WTC11 (cell line): ENCODE data around the gene BLMH. TPM values are rescaled to one million over a fixed set of nuclear protein-coding genes. Genes with fewer than 3 reads are reported as not detected.
A peak's percentile ranks its signal among the peaks of the same experiment; 100 is the strongest.

ENCODE experiments used
- ATAC-seq: fragments of 200-7000 bp; cut with Tn5 transposase; 2 replicates; pipeline ENCODE4 v1.10.0; 2021; ENCODE audit warnings: mild to moderate bottlenecking, moderate library complexity
- CTCF ChIA-PET: fragments of 300-600 bp; sonication (Branson Sonifier 250); formaldehyde crosslinking; loops from one replicate; lab custom pipeline; 2021; ENCODE audit warnings: antibody characterized with exemption; lab: Charles Lee
- POLR2A ChIA-PET: fragments of 350-600 bp; sonication (Branson Sonifier 250); formaldehyde crosslinking; loops from one replicate; lab custom pipeline; 2021; ENCODE audit warnings: antibody characterized with exemption; lab: Charles Lee
- DNase-seq: peaks from one replicate; pipeline ENCODE4 v3.0.0; 2021; ENCODE audit warnings: low spot score
- H3K27ac Mint-ChIP-seq: 2 replicates; pipeline ENCODE4 v1.8.0; 2021; ENCODE audit warnings: mixed read lengths
- H3K27me3 Mint-ChIP-seq: 2 replicates; pipeline ENCODE4 v1.8.0; 2021; ENCODE audit warnings: low read depth, mild to moderate bottlenecking, moderate library complexity, mixed read lengths
- H3K36me3 Mint-ChIP-seq: 2 replicates; pipeline ENCODE4 v1.8.0; 2021; ENCODE audit warnings: mixed read lengths
- H3K4me1 Mint-ChIP-seq: 2 replicates; pipeline ENCODE4 v1.8.0; 2022; ENCODE audit warnings: mixed read lengths
- H3K4me3 Mint-ChIP-seq: 2 replicates; pipeline ENCODE4 v1.8.0; 2021; ENCODE audit warnings: mild to moderate bottlenecking, moderate library complexity, mixed read lengths
- H3K9me3 Mint-ChIP-seq: 2 replicates; pipeline ENCODE4 v1.8.0; 2021; ENCODE audit warnings: mixed read lengths
- AR ChIP-seq: fragments of 250-450 bp; sonication (Bioruptor Pico); IDR thresholded peaks from 2 replicates; pipeline ENCODE4 v1.9.0; 2021; ENCODE audit warnings: mild to moderate bottlenecking
- CBFB ChIP-seq: sonication (generic); formaldehyde crosslinking; IDR thresholded peaks from 2 replicates; pipeline ENCODE4 v1.8.1; 2022; ENCODE audit warnings: mild to moderate bottlenecking, low read depth, missing genetic modification reagents
- JUN ChIP-seq: sonication (generic); formaldehyde crosslinking; IDR thresholded peaks from 2 replicates; pipeline ENCODE4 v1.8.0; 2023; ENCODE audit warnings: mild to moderate bottlenecking, missing genetic modification reagents
- MAX ChIP-seq: sonication (generic); formaldehyde crosslinking; IDR thresholded peaks from 2 replicates; pipeline ENCODE4 v1.8.0; 2022; ENCODE audit warnings: mild to moderate bottlenecking, missing genetic modification reagents
- MYBL2 ChIP-seq: sonication (generic); formaldehyde crosslinking; IDR thresholded peaks from 2 replicates; pipeline ENCODE4 v1.8.1; 2023; ENCODE audit warnings: mild to moderate bottlenecking, moderate library complexity, missing genetic modification reagents
- TCF7 ChIP-seq: sonication (generic); formaldehyde crosslinking; IDR thresholded peaks from 2 replicates; pipeline ENCODE4 v1.8.0; 2022; ENCODE audit warnings: mild to moderate bottlenecking, low read depth, missing genetic modification reagents, moderate library complexity
- TEAD4 ChIP-seq: sonication (generic); formaldehyde crosslinking; IDR thresholded peaks from 2 replicates; pipeline ENCODE4 v1.8.0; 2022; ENCODE audit warnings: mild to moderate bottlenecking, missing genetic modification reagents
- USF1 ChIP-seq: sonication (generic); formaldehyde crosslinking; IDR thresholded peaks from 2 replicates; pipeline ENCODE4 v1.8.0; 2022; ENCODE audit warnings: mild to moderate bottlenecking, missing genetic modification reagents
- ZNF121 ChIP-seq: sonication (generic); formaldehyde crosslinking; IDR thresholded peaks from 2 replicates; pipeline ENCODE4 v1.8.0; 2023; ENCODE audit warnings: missing genetic modification reagents
- ZNF232 ChIP-seq: sonication (generic); formaldehyde crosslinking; IDR thresholded peaks from 2 replicates; pipeline ENCODE4 v1.8.0; 2022; ENCODE audit warnings: mild to moderate bottlenecking, missing genetic modification reagents
- ZNF317 ChIP-seq: sonication (generic); formaldehyde crosslinking; IDR thresholded peaks from 2 replicates; pipeline ENCODE4 v1.8.1; 2023; ENCODE audit warnings: low read depth, mild to moderate bottlenecking, moderate library complexity, missing genetic modification reagents, borderline replicate concordance
- ZNF425 ChIP-seq: fragments of 250-450 bp; sonication (Bioruptor Pico); conservative IDR thresholded peaks from 2 replicates; pipeline ENCODE4 v1.9.0; 2021; ENCODE audit warnings: mild to moderate bottlenecking
- total RNA-seq: library from RNA; stranded (reverse); gene quantifications from 3 replicates; pipeline ENCODE4 v1.2.3, GENCODE V29; 2021

BLMH gene
- total RNA-seq, 1 experiment from 2014 or later, result 63.9 TPM

- no peak overlapping the region for H3K27ac Mint-ChIP-seq
- peaks cover 5% of the 10 kb centered on the region; the same call in 1 of the 2 replicates for H3K36me3 Mint-ChIP-seq
- peaks cover 65% of the 10 kb centered on the region for H3K27me3 Mint-ChIP-seq
- H3K9me3 Mint-ChIP-seq, result peaks cover 12% of the 10 kb centered on the region
- ChIA-PET CTCF (interaction anchor here (0.6 to 5.2 kb wide), 7 partner anchors 26 to 145 kb away, joined by 3 to 42 read pairs (median 5); no protein-coding TSS in a partner anchor), POLR2A (no interaction called here)
- no peak for TF ChIP-seq CBFB
- peak; percentile 39; the same call in 1 of the 2 replicates for TF ChIP-seq MAX
- TF ChIP-seq TEAD4, result no peak
- DNase-seq (peak; percentile 44), ATAC-seq (peak; percentile 46)
- H3K4me3 Mint-ChIP-seq, result peak overlapping the region; percentile 71
- H3K4me1 Mint-ChIP-seq, result peaks cover 28% of the 10 kb centered on the region
These were observed 53.2 kb downstream of the BLMH start for GRCh38 chr17:30238387-30239088.

GRCh38 chr17:30238003-30238344, 53.8 kb downstream of the BLMH start:
- TF ChIP-seq ZNF425 (CRISPR knock-in tag), result no peak
- no peak for TF ChIP-seq ZNF121
- no peak for TF ChIP-seq ZNF232 (CRISPR knock-in tag)
- Mint-ChIP-seq H3K27ac (no peak overlapping the region), H3K4me3 (peak overlapping the region; percentile 71), H3K4me1 (peaks cover 28% of the 10 kb centered on the region), H3K36me3 (peaks cover 5% of the 10 kb centered on the region; the same call in 1 of the 2 replicates), H3K9me3 (peaks cover 12% of the 10 kb centered on the region), H3K27me3 (peaks cover 71% of the 10 kb centered on the region)
- ATAC-seq, result no peak; the same call in 1 of the 2 replicates
- POLR2A ChIA-PET, result no interaction called here
- CTCF ChIA-PET, result interaction anchor here (0.7 to 5.2 kb wide), 8 partner anchors 25 to 216 kb away, joined by 3 to 42 read pairs (median 6); no protein-coding TSS in a partner anchor
- no peak for DNase-seq

- no peak overlapping the region for H3K27ac Mint-ChIP-seq
- ATAC-seq (no peak), DNase-seq (no peak)
- peaks cover 76% of the 10 kb centered on the region for H3K27me3 Mint-ChIP-seq
- TF ChIP-seq JUN (no peak), AR (CRISPR knock-in tag) (no peak), USF1 (CRISPR knock-in tag) (no peak), TCF7 (CRISPR knock-in tag) (no peak), MYBL2 (CRISPR knock-in tag) (no peak), ZNF317 (CRISPR knock-in tag) (no peak), CBFB (no peak), ZNF232 (CRISPR knock-in tag) (no peak)
- H3K9me3 Mint-ChIP-seq, result peaks cover 12% of the 10 kb centered on the region
- peak overlapping the region; percentile 71 for H3K4me3 Mint-ChIP-seq
- H3K36me3 Mint-ChIP-seq, result peaks cover 5% of the 10 kb centered on the region; the same call in 1 of the 2 replicates
- ChIA-PET CTCF (interaction anchor here (0.7 to 5.2 kb wide), 18 partner anchors 11 to 598 kb away, joined by 3 to 42 read pairs (median 4); partner anchors contain the start of gene TMIGD1), POLR2A (no interaction called here)
- peaks cover 28% of the 10 kb centered on the region for H3K4me1 Mint-ChIP-seq
These were observed 54.3 kb downstream of the BLMH start for GRCh38 chr17:30237296-30238002.
